GM18519 (cell line): ENCODE results near the gene DGUOK.

ENCODE experiments used
- ATAC-seq: cut with Tn5 transposase; IDR thresholded peaks from one replicate; pipeline ENCODE4 v1.9.1; 2021; ENCODE audit warnings: mild to moderate bottlenecking, moderate library complexity; ENCODE audit not compliant: unreplicated experiment, low FRiP score

The DGUOK gene

GRCh38 chr2:73993376-73993775 lies 66.7 kb downstream of the DGUOK start:
- ATAC-seq = no peak

DNA sequence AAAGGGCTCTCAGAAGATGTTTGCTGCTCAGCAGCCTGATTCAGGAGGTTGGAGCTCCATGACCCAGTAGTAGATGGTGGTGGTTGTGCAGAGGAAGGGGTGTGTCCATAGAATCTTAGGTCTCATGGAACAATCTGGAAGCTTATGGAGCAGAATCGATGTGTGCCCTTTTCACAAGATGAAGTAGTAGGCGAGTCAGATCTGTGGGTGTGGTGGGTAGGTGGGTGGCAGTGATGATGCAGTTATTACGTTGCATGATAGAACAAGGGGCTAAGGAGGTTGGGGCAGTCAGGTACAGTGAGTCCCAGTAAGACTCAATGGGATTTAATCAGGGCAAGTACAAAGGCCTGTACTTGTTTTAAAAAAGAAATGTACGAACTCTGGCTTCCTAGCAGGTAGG lies 67.1 kb downstream of the DGUOK start:
- no peak for ATAC-seq

GRCh38 chr2:73994178-73994831 lies 67.6 kb downstream of the DGUOK start:
- ATAC-seq = no peak

- ATAC-seq = no peak
These were observed 69.1 kb downstream of the DGUOK start for GRCh38 chr2:73995810-73996209.

GRCh38 chr2:73997813-73998212 lies 71.1 kb downstream of the DGUOK start:
- ATAC-seq = no peak

- ATAC-seq = no peak
These were observed 71.8 kb downstream of the DGUOK start for GRCh38 chr2:73998451-73998850.

DNA sequence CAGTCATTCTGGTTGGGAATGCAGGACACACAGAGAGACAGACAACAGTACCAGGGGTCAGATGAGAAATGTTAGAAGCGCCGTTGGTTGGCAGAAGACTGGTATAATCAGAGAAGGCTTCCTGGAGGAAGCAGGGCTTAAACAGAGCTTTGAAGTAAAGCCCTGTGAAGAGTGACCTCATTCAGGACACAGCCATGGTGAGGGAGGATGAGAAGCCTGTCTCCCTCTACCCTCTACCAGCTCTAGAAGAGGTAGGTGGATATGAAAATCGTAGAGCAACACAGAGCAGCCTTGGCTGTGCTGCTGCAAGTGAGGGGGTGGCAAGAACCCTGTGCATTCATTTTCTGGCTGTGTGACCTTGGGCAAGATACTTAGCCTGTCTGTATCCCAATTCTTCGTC lies 72.3 kb downstream of the DGUOK start:
- no peak for ATAC-seq

GRCh38 chr2:73999881-74000597 lies 73.4 kb downstream of the DGUOK start:
- no peak for ATAC-seq

DNA sequence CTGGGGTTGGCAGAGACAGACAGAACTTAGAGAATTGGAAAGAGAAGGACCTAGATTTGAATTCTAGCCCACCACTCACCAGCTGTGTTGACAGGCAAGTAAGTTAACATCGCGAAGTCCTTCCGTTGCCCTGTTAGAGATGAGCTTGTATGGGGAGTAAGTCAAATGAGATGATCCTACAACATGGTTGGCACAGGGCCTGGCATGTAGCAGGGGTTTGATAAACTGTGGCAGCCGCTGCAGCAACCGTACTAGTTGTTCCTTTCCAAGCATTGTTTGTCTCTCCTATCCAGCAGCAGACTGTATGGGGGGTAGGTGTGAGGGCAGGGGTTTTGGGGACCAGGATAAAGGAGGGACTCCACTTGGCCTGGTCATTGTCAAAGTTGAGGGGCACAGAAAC lies 74.0 kb downstream of the DGUOK start:
- ATAC-seq = no peak

DNA sequence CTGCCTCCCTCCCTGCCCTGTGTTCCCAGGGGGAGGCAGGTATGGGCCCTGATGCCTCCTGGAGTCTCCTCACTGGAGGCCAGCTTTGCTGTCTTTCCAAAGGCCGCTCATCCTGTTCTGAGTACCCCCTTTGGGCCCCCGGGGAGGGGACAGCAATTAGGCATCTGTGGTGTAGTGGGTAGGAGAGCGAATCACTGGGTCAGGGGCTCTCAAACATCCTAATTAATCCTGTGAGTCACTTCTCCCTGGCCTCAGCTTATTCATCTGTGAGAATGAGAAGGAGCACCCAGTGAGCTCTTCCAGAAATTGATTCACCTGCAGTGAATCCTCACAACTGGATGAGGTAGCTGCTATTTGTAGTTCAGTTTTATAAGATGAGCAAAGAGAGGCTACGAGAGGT lies 74.4 kb downstream of the DGUOK start:
- no peak for ATAC-seq

GRCh38 chr2:74001781-74002504 lies 75.3 kb downstream of the DGUOK start:
- ATAC-seq = peak; percentile 22

DNA sequence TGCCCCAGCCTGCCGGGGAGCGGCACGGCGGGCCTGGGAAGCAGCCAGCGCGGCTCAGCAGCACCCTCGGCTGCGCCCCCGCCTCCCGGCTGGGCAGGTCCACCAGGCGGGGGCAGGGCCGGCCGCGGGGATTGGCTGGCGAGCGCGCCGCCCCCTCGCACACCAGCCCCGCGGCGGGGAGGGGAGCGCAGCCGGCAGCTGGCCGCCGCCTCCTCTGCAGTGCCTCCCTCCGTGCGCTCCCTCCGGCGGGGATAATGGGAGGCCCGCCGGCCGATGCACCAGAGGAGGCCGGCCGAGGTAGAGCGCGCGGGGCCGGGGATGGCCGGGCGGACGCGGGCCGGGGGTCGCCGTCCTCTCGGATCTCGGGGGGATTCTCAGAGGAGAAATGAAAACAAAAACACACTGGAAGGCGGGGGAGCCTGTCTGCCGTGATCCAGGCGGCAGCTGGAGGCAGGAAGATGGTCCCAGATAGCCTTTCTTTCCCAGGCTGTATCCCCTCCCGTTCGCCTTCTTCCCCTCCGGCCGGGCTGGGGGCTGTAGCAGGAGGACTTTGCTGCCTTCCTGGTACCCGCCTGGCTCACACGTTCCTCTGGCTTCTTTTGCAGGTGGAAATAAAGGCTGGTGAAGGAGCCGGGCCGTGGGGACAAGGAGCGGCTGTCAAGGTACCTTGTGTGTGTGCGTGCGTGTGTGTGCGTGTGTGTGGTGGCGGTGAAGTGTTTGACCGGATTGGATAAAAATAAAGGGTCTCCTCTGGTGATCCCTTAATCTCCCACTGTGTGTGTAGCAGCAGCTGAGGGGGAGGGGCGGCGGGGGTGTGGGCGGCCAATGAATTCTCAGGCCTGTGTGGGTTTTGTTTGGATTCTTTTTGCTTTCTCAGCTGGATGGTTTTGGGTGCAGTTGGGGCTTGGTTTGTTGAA lies 76.1 kb downstream of the DGUOK start:
- ATAC-seq = peak; percentile 64

- no peak for ATAC-seq
These were observed 77.0 kb downstream of the DGUOK start for GRCh38 chr2:74003494-74004211.

DNA sequence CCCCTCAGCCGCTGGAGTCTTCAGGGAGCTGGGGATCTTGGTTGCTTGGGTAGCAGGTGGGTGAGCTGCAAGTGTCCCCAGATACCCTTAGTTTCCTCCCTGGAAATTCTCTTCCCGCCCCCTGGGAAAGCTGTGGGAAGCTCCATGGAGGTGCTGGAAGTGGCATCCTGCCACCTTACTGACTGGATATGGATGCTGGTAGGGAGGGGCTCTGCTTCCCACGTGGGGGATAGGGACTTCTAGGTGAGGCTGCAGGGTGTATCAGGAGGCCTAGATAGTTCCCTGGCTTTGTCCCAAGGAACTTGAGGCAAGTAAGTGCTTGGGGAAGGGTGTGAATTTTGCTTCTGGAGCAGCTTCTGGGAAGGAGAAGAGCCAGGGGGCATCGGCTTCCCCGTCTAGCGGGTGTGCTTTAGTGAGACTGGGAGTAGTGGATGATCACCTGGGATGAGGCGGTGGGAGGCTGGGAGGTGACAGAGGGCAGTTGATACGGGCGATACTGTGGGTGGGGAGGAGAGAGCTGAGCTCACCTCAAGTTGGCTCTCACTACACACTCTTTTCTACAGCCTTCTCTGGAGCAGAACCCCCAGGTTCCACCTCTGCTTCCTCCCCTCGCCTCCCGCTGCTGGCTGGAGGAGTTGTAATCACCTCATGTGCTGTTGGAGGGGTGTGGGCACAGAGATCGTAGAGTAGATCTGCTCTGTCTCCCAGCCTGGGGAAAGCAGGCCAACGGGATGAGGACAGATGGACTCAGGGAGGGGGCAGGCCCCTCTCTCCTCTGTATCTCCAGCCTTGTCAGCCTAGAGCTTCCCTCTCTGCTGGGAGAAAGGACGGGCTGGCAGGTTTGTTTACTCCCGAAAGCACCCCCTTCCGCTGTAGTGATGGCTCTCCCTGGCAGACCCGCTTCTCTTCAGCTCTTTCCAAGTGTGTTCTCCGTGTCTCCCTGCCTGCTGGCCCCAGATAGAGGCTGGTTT lies 77.8 kb downstream of the DGUOK start:
- no peak for ATAC-seq

GRCh38 chr2:74005786-74006185 lies 79.1 kb downstream of the DGUOK start:
- no peak for ATAC-seq

DNA sequence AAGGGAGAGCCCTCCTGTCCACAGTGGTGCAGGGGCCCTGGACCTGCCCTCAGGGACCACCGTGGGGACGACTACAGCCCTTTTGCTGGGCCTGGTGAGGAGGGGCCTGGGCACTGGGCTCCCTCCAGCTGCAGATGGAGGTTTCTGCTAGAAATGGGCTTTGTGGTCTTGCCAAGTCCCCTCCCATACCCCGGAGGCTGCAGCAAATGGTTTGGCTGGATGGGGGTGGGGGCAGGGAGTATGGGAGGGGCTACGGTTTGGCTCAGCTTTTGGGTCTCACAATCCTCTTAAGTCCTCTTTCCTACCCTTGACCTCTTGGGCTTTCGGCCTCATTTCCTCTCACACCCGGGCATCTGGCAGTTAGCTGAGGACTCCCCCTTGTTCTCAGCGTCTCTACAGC lies 79.8 kb downstream of the DGUOK start:
- ATAC-seq = no peak

GRCh38 chr2:74007121-74007520 lies 80.4 kb downstream of the DGUOK start:
- no peak for ATAC-seq

- no peak for ATAC-seq
These were observed 81.0 kb downstream of the DGUOK start for GRCh38 chr2:74007711-74008110.
